Mesenchymal stem cell (in vitro differentiated cells and primary cell): ENCODE results near the gene WNT3A.

Experiments
- DNase-seq: peaks from one replicate; pipeline ENCODE4 v3.0.0-alpha.2; 2013
- H2AFZ ChIP-seq: one replicate; pipeline ENCODE4 v1.6.1; 2013; ENCODE audit warnings: low read depth, mild to moderate bottlenecking, control low read depth, inconsistent platforms, low read length, moderate library complexity
- H2AK5ac ChIP-seq: 2 replicates; pipeline ENCODE4 v1.6.1; 2013; ENCODE audit warnings: low read length, moderate library complexity, mild to moderate bottlenecking, inconsistent platforms; ENCODE audit not compliant: severe bottlenecking
- H2BK120ac ChIP-seq: one replicate; pipeline ENCODE4 v1.6.1; 2013; ENCODE audit warnings: low read depth, mild to moderate bottlenecking, inconsistent platforms, low read length, moderate library complexity
- H2BK12ac ChIP-seq, 2 experiments: one replicate each; pipeline ENCODE4 v1.6.1; 2013; ENCODE audit warnings: inconsistent platforms in 2 of 2, low read length in 2 of 2, mild to moderate bottlenecking in 2 of 2, moderate library complexity in 2 of 2, control low read depth in 1 of 2
- H2BK15ac ChIP-seq: one replicate; pipeline ENCODE4 v1.6.1; 2013; ENCODE audit warnings: mild to moderate bottlenecking, low read depth, inconsistent platforms; ENCODE audit not compliant: poor library complexity, severe bottlenecking
- H2BK5ac ChIP-seq: 2 replicates; pipeline ENCODE4 v1.6.1; 2013; ENCODE audit warnings: low read depth, mild to moderate bottlenecking, low read length, control low read depth, inconsistent platforms; ENCODE audit not compliant: poor library complexity, severe bottlenecking
- H3K14ac ChIP-seq, 2 experiments: one replicate each; pipeline ENCODE4 v1.6.1; 2013; ENCODE audit warnings: inconsistent platforms in 2 of 2, low read length in 2 of 2, control low read depth in 1 of 2, mild to moderate bottlenecking in 1 of 2, moderate library complexity in 1 of 2
- H3K18ac ChIP-seq, 2 experiments: one replicate each; pipeline ENCODE4 v1.6.1; 2013; ENCODE audit warnings: inconsistent platforms in 2 of 2, low read length in 2 of 2, control low read depth in 1 of 2, low read depth in 1 of 2, mild to moderate bottlenecking in 1 of 2
- H3K23ac ChIP-seq, 2 experiments: one replicate each; pipeline ENCODE4 v1.6.1; 2013; ENCODE audit warnings: inconsistent platforms in 2 of 2, low read length in 2 of 2, mild to moderate bottlenecking in 2 of 2, moderate library complexity in 2 of 2, control low read depth in 1 of 2
- H3K27ac ChIP-seq: 2 replicates; pipeline ENCODE4 v1.5.1; 2013; ENCODE audit warnings: mild to moderate bottlenecking, moderate library complexity, low read length, control low read depth, inconsistent platforms; ENCODE audit not compliant: poor library complexity, severe bottlenecking
- H3K27me3 ChIP-seq, 2 experiments: 2 replicates each; pipeline versions ENCODE4 v1.6.1 to v1.7.0; 2013; ENCODE audit warnings: low read length in 2 of 2, mild to moderate bottlenecking in 2 of 2, moderate library complexity in 2 of 2, control low read depth in 1 of 2, inconsistent platforms in 1 of 2; ENCODE audit not compliant: control insufficient read depth in 1 of 2, insufficient read depth in 1 of 2
- H3K36me3 ChIP-seq, 2 experiments: 2 replicates each; pipeline versions ENCODE4 v1.6.1 to v1.7.0; 2013; ENCODE audit warnings: low read length in 2 of 2, control low read depth in 1 of 2, inconsistent platforms in 1 of 2, low read depth in 1 of 2, mild to moderate bottlenecking in 1 of 2; ENCODE audit not compliant: insufficient read depth in 2 of 2, control insufficient read depth in 1 of 2
- H3K4ac ChIP-seq, 2 experiments: one replicate each; pipeline ENCODE4 v1.6.1; 2013; ENCODE audit warnings: inconsistent platforms in 2 of 2, low read length in 2 of 2, mild to moderate bottlenecking in 2 of 2, moderate library complexity in 2 of 2, control low read depth in 1 of 2, low read depth in 1 of 2
- H3K4me1 ChIP-seq: 2 replicates; pipeline ENCODE4 v1.6.1; 2013; ENCODE audit warnings: low read depth, low read length, control low read depth; ENCODE audit not compliant: control insufficient read depth, insufficient read depth
- H3K4me2 ChIP-seq: 2 replicates; pipeline ENCODE4 v1.6.1; 2013; ENCODE audit warnings: low read length, mild to moderate bottlenecking, inconsistent platforms; ENCODE audit not compliant: poor library complexity, severe bottlenecking
- H3K4me3 ChIP-seq, 2 experiments: 2 replicates each; pipeline versions ENCODE4 v1.5.1 to v1.7.0; 2013; ENCODE audit warnings: low read length in 2 of 2, mild to moderate bottlenecking in 2 of 2, control low read depth in 1 of 2, low read depth in 1 of 2; ENCODE audit not compliant: insufficient read depth in 1 of 2
- H3K79me1 ChIP-seq: replicated peaks from 2 replicates; pipeline ENCODE4 v1.6.1; 2013; ENCODE audit warnings: mild to moderate bottlenecking, control low read depth, low read length, inconsistent platforms; ENCODE audit not compliant: poor library complexity, severe bottlenecking
- H3K9ac ChIP-seq: 2 replicates; pipeline ENCODE4 v1.7.0; 2013; ENCODE audit warnings: mild to moderate bottlenecking, low read length, moderate library complexity
- H3K9me3 ChIP-seq: 2 replicates; pipeline ENCODE4 v1.7.0; 2013; ENCODE audit warnings: mild to moderate bottlenecking, low read length; ENCODE audit not compliant: control insufficient read depth
- H4K8ac ChIP-seq: one replicate; pipeline ENCODE4 v1.6.1; 2013; ENCODE audit warnings: inconsistent platforms, mild to moderate bottlenecking, low read length, moderate library complexity
- H4K91ac ChIP-seq: one replicate; pipeline ENCODE4 v1.6.1; 2013; ENCODE audit warnings: mild to moderate bottlenecking, low read length, inconsistent platforms
- WGBS: methylation state at CpG from one replicate; pipeline ENCODE4 v1.1.7; 2013; ENCODE audit warnings: mixed read lengths; 5-methylcytosine and 5-hydroxymethylcytosine counted together

WNT3A gene

DNA sequence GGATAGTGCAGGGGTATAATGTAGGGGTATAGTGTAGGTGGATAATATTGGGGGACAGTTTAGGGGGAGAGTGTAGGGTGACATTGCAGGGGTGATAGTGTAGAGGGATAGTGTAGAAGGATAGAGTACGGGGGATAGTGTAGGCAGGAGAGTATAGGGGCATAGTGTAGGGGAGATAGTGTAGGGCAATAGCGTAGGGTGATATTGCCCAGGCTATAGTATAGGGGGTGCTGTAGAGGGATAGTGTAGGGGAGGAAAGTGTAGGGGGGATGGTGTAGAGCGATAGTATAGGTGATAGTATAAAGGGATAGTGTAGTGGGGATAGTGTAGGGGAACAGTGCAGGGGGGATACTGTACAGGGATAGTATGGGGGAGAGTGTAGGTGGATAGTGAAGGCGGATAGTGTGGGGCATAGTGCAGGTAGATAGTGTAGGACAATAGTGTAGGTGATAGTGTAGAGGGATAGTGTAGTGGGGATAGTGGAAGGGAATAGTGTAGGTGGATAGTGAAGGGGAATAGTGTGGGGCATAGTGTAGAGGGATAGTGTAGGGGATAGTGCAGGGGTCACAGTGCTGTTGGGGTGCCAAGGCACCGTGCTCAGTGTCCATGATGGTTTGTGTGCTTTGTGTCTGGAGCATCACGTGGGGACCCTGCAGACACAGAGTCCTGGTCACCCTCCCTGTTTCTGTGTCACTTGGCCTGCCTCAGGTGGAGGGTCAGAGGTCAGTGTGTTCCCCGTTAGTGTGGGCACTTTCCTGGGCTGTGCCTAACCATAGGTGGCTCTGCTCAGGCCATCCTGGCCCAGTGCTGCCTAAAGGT lies 65.2 kb downstream of the WNT3A start:
- 65% methylated on average over 7 of the region's 7 CpGs for WGBS
- no peak overlapping the region for H3K14ac ChIP-seq

GRCh38 chr1:228072658-228073043 lies 65.9 kb downstream of the WNT3A start:
- H3K18ac ChIP-seq: no peak overlapping the region
- DNase-seq: no peak
- no peaks in the 10 kb centered on the region for H3K36me3 ChIP-seq
- no peak overlapping the region for H2AK5ac ChIP-seq
- no peak overlapping the region for H2BK5ac ChIP-seq
- WGBS: 80% methylated on average over 5 of the region's 5 CpGs
- H3K27me3 ChIP-seq: peaks cover 48 to 58% of the 10 kb centered on the region in 2 experiments
- H2AFZ ChIP-seq: no peak overlapping the region
- H3K4ac ChIP-seq: no peak overlapping the region
- H4K91ac ChIP-seq: no peak overlapping the region
- H3K9ac ChIP-seq: no peak overlapping the region
- H3K23ac ChIP-seq: no peak overlapping the region
- no peaks in the 10 kb centered on the region for H3K4me1 ChIP-seq
- no peaks in the 10 kb centered on the region for H3K9me3 ChIP-seq
- H2BK15ac ChIP-seq: no peak overlapping the region
- H2BK12ac ChIP-seq: no peak overlapping the region
- no peak overlapping the region for H2BK120ac ChIP-seq
- peaks cover 2% of the 10 kb centered on the region for H3K79me1 ChIP-seq
- H4K8ac ChIP-seq: no peak overlapping the region
- no peak overlapping the region for H3K27ac ChIP-seq
- no peak overlapping the region for H3K14ac ChIP-seq
- H3K4me3 ChIP-seq: no peak overlapping the region
- no peak overlapping the region for H3K4me2 ChIP-seq

More for the DNA sequence above, 65.2 kb downstream of the WNT3A start:
- no peak overlapping the region for H2BK15ac ChIP-seq
- H3K4me1 ChIP-seq: peaks cover 2% of the 10 kb centered on the region
- H3K18ac ChIP-seq: no peak overlapping the region
- no peak overlapping the region for H2AK5ac ChIP-seq
- H3K9ac ChIP-seq: no peak overlapping the region
- no peaks in the 10 kb centered on the region for H3K36me3 ChIP-seq
- H4K91ac ChIP-seq: no peak overlapping the region
- H3K79me1 ChIP-seq: no peaks in the 10 kb centered on the region
- no peak overlapping the region for H3K4me2 ChIP-seq
- no peak for DNase-seq
- no peak overlapping the region for H2BK5ac ChIP-seq
- no peak overlapping the region for H2AFZ ChIP-seq
- peak overlapping the region in 1 of 2 experiments; percentile 31 for H2BK12ac ChIP-seq
- H3K23ac ChIP-seq: no peak overlapping the region
- H3K9me3 ChIP-seq: no peaks in the 10 kb centered on the region
- H3K4ac ChIP-seq: no peak overlapping the region
- no peak overlapping the region for H4K8ac ChIP-seq
- no peak overlapping the region for H3K4me3 ChIP-seq
- no peak overlapping the region for H2BK120ac ChIP-seq
- no peak overlapping the region for H3K27ac ChIP-seq
- peaks cover 54 to 64% of the 10 kb centered on the region in 2 experiments for H3K27me3 ChIP-seq

DNA sequence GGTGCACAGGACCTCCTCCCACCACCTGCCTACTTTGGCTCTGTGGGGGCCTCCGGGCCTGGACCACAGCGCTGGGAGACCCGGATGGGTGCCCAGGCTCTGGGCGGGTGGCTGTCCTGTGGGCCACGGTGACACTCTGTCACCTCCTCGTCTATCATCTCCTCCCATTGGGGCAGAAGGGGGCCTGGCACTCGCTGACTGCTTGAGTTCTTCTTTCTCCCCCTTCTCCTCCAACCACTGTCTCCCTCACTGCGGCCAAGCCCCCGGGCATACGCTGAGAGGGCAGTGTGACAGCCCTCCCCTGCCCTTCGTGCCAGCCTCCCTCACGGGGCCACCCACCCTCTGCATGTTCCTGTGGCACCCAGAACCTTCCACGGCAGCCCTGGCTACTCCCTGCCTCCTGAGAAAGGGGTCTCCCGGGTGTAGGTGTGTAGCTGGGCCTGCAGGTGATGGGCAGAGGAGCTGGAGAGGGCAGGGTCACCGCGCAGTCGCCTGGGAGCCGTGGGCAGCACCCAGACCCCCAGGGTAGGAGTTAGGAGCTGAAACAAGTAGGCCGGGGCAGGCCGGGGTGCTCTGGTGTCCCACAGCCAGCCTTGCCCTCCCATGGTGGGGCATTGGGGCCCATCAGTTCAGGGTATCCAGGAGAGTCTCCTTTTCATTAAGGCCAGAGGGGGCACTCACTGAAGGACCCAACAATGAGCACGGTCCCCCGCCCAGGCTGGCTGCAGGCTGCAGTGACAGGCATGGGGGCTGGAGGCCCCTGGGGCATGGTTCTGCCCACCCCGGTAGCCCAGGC lies 66.5 kb downstream of the WNT3A start:
- Histone ChIP-seq H3K36me3 (no peaks in the 10 kb centered on the region), H2AK5ac (no peak overlapping the region), H2BK5ac (no peak overlapping the region), H3K23ac (no peak overlapping the region), H3K9ac (no peak overlapping the region), H2BK12ac (no peak overlapping the region), H4K8ac (no peak overlapping the region), H2AFZ (no peak overlapping the region), H3K14ac (no peak overlapping the region), H3K4me1 (no peaks in the 10 kb centered on the region), H3K27ac (no peak overlapping the region), H3K9me3 (no peaks in the 10 kb centered on the region), H3K4me3 (no peak overlapping the region), H4K91ac (no peak overlapping the region), H3K27me3 (peaks cover 42 to 52% of the 10 kb centered on the region in 2 experiments), H2BK15ac (no peak overlapping the region), H3K18ac (no peak overlapping the region), H3K4me2 (no peak overlapping the region), H3K79me1 (peaks cover 4% of the 10 kb centered on the region), H2BK120ac (no peak overlapping the region), H3K4ac (no peak overlapping the region)
- WGBS: 87% methylated on average over 23 of the region's 23 CpGs
- no peak for DNase-seq

DNA sequence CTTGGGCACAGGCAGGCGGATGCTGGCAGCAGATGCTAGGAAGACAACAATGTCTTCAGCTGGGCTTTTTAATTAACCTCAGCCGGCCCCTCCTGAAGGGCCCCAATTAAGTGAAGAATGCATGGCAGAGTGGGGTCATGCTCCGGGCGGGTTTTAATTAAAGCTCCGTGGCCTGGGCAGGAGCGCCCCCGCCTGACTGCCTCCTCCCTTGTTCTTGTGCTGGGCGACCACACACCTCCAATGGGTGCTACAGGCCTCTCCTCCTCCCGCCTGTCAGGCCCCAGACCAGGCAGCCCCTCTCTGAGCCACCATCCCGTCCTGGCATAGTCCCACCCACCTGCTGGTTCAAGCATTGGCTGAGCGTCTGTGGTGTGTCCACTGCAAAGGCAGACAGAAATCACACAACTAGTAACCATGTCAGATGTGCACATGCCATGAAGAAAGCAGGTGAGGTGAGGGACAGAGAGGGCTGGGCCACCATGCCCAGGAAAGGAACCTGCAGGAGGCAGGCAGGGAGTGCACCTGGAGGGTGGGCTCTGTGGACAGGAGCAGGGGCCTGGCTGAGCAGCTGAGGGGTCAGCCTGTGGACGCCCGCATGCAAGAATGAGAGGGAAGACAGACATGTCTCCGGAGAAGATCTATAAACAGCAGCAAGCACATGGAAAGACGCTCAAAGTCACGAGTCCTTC lies 67.2 kb downstream of the WNT3A start:
- Histone ChIP-seq H3K4me1 (peaks cover 3% of the 10 kb centered on the region), H2AK5ac (no peak overlapping the region), H3K23ac (no peak overlapping the region), H3K27ac (no peak overlapping the region), H3K9me3 (no peaks in the 10 kb centered on the region), H2BK120ac (no peak overlapping the region), H2AFZ (no peak overlapping the region), H3K27me3 (peaks cover 36 to 45% of the 10 kb centered on the region in 2 experiments), H3K18ac (no peak overlapping the region), H4K91ac (no peak overlapping the region), H3K9ac (no peak overlapping the region), H4K8ac (no peak overlapping the region), H2BK15ac (no peak overlapping the region), H2BK12ac (no peak overlapping the region), H3K36me3 (peaks cover 0 to 3% of the 10 kb centered on the region in 2 experiments), H3K4me3 (no peak overlapping the region), H3K4me2 (no peak overlapping the region), H3K79me1 (peaks cover 4% of the 10 kb centered on the region), H3K4ac (no peak overlapping the region), H3K14ac (peak overlapping the region in 1 of 2 experiments; percentile 19), H2BK5ac (no peak overlapping the region)
- WGBS: 43% methylated on average over 16 of the region's 16 CpGs
- DNase-seq: no peak
